G401.6 (cell line): Measurements from ENCODE around the gene ZNF277.
"Not testable (repeated sequence)": the region's sequence is repeated elsewhere in the genome, so short reads cannot be mapped to it uniquely, and the experiment has no call there.

Experiments
- FAIRE-seq: peaks from 2 replicates; lab custom pipeline; 2012; peaks lifted over from hg19 to GRCh38; lab: Jason Lieb, UNC

Gene ZNF277

DNA sequence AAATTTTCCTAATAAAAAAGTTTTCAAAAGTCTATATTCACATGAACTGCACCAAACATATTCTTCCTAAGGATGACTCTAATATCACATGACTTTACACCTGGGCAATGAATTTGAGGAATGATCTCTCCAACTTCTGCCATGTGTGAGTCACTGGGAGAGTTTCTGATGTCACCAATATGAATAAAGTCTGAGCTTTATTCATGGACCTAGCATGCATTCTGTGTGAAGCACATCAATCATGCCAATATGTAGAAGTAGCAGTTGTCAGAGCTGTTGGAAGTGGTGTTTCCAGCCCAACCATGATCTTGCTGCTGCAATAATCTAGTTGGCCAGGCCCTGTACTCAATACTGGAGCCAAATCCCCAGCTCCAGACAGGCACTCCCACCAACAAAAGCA, 152.0 kb downstream of the ZNF277 start:
- FAIRE-seq = no peak

DNA sequence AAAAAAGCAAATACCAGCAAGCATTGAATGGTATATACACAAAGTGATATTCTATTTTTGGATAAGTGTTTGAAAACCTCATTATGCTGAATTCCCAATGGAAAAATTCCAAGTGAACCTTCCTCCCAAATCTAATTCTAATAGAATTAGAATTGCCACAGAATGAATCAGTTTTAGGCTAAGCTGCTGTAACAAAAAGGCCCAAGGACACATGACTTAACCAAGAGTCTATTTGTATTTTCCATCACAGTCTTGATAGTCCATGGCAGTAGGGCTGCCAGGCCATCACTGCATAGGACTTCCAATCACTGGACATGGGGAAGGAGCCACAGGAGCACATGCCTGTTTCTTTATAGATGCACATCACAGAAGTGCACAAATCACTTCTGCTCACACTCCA, 152.6 kb downstream of the ZNF277 start:
- no peak for FAIRE-seq

DNA sequence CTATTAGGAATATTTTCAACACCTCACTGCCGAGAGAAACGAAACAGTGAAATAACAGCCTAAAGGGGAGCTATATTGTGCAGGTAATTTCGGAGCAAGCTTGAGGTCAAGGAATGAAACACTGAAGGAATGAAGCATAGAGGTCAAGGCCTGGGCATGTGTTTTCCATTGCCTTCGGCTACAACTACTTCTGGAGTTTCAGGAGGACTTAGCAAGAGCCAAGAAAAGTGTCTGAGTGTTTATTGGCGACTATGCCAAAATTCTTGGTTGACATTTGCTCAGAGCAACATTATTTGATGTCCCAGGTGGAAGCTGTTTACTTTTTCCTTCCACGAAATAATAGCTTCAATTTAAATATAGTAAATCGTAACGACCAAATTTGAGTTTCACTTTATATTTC, 154.2 kb downstream of the ZNF277 start:
- FAIRE-seq = no peak

- FAIRE-seq = no peak
Observed at GRCh38 chr7:112361154-112361553, 154.7 kb downstream of the ZNF277 start.

DNA sequence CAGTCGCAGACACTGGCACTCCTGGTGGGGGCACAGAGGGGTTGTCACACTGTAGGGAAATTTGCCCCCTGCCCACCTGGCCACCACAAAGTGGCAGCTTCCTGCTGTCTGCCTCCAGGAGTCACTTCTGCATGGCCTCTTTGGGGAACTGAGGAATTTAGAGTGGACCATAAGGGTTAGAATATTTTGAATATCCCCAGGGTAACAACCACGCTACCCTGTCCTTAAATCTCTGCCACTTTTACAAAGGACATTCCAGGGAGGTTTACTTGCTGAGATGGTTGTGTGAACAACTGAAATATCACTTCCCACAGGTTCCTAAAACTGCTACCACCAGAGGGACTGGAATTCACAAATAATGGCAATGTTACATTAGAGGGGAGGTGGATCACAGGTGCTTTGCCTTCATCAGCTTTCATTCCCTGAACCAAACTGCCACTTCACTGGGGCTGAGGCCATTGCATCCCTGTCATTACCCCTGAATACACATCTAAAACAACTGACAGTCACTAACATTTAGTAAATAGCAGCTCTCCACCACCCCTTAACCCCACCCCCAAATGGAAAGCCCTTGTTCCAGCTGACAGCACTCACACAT, 155.7 kb downstream of the ZNF277 start:
- FAIRE-seq = no peak

- FAIRE-seq = no peak
Observed at GRCh38 chr7:112362731-112363131, 156.2 kb downstream of the ZNF277 start.

- no peak for FAIRE-seq
Observed at GRCh38 chr7:112364388-112364787, 157.9 kb downstream of the ZNF277 start.

- FAIRE-seq = no peak
Observed at GRCh38 chr7:112365551-112365950, 159.1 kb downstream of the ZNF277 start.

DNA sequence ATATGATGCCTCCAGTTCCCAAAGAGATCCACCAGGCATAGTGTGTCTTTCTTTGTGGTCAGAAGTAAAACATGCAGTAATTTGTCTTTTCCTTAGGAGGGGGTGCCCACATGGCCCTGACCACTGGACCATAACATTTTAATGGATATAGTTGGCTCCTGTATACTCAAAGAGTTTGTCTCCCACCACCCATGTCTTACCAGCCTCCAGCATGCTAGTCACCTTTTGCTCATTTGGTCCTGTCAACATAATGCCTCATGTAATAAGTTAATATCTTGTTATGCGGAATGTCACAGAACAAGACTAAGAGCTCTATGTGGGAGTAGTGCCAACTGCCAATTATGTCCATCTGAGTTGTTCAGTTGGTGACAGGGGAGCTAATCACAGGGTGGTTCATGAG, 160.4 kb downstream of the ZNF277 start:
- no peak for FAIRE-seq

DNA sequence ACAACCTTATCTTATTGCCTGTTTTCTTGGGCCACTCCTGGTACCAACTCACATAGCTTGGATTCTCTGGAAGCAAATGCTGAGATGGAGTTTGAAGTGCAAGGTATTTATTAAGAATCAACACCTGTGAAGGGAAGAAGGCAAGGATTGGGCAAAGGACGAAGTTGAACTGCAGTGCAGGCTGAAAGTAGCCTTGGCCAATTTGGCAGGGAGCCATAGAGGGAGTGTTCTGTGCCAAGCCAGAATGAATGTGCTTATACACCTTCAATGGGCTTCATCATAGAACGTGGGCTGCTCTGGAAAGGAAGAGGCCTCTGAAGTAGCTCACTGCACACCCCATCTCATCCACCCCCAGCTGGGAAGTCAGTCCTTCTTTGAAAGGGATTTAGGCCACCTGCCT, 163.9 kb downstream of the ZNF277 start:
- FAIRE-seq = no peak

GRCh38 chr7:112371701-112372100, 165.2 kb downstream of the ZNF277 start:
- FAIRE-seq = no peak

GRCh38 chr7:112372101-112372500, 165.6 kb downstream of the ZNF277 start:
- FAIRE-seq = no peak

DNA sequence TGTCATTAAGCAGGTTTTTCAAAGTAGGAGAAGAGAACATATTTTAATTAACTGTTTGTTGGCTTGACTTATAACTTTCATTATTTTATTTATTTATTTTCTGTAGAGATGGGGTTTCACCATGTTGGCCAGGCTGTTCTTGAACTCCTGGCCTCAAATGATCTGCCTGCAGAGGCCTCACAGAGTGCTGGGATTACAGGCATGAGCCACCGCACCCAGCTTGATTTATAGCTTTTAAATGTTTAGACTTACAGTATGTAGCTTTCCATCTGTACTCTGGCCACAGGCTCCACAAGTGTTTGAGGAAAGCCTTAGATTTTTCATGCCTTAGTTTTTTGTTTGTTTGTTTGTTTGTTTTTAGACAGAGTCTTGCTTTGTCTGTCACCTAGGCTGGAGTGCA, 171.1 kb downstream of the ZNF277 start:
- no peak for FAIRE-seq

DNA sequence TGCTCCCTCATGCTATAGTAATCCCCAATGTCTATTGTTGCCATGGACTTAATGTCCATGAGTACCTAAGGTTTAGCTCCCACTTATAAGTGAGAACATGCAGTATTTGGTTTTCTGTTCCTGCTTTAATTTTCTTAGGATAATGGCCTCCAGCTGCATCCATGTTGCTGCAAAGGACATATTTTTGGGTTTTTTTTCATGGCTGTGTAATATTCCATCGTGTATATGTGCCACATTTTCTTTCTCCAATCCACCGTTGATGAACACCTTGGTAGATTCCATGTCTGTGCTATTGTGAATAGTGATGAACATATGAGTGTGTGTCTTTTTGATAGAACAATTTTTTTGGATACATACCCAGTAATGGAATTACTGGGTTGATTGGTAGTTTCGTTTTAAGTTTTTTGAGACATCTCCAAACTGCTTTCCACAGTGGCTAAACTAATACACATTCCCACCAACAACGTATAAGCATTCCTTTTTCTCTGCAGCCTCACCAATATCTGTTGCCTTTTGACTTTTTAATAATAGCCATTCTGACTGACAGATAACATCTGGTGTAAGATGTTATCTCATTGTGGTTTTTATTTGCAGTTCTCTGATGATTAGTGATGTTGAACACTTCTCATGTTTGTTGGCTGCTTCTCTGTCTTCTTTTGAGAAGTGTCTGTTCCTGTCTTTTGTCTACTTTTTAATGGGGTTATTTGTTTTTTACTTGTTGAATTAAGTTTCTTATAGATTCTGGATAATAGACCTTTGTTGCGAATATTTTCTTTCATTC, 175.0 kb downstream of the ZNF277 start:
- FAIRE-seq = no peak

- FAIRE-seq = no peak
Observed at GRCh38 chr7:112383671-112384417, 177.3 kb downstream of the ZNF277 start.

- no peak for FAIRE-seq
Observed at GRCh38 chr7:112385516-112385915, 179.0 kb downstream of the ZNF277 start.

DNA sequence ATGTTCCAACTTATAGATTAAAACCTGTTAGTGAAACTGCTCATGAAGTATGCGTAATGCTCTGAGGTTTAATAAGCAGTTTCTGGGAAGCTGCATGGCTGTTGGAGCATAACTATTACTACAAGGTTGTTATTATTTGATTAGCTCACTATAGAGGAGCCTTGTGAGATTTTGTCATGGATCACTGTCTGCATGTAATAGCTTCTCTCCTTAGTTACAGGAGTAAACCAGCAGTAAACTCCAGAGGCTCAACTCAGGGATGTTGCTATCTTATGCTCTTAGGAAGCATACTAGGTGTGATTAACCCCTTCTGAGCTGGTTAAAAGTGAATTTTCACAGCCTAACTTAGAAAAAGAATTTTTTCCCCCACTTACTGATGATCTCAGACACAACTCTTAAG, 180.1 kb downstream of the ZNF277 start:
- no peak for FAIRE-seq

DNA sequence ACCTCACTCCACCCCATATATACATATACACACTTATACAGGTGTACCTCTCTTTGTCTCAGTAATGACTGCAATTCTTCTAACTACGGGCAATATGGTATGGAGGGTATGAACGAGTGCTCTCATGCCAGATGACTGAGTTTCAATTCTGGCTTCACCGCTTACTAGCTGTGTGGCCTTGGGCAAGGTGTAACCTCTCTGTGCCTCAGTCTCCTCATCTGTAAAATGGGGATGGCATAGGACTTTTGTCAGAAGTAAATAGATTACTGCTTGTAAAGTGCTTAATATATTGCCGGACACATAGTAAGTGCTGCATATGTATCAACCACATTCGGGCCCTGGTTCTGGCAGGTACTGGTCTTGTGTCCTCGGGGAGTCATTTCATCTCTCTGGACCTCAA, 183.7 kb downstream of the ZNF277 start:
- no peak for FAIRE-seq

DNA sequence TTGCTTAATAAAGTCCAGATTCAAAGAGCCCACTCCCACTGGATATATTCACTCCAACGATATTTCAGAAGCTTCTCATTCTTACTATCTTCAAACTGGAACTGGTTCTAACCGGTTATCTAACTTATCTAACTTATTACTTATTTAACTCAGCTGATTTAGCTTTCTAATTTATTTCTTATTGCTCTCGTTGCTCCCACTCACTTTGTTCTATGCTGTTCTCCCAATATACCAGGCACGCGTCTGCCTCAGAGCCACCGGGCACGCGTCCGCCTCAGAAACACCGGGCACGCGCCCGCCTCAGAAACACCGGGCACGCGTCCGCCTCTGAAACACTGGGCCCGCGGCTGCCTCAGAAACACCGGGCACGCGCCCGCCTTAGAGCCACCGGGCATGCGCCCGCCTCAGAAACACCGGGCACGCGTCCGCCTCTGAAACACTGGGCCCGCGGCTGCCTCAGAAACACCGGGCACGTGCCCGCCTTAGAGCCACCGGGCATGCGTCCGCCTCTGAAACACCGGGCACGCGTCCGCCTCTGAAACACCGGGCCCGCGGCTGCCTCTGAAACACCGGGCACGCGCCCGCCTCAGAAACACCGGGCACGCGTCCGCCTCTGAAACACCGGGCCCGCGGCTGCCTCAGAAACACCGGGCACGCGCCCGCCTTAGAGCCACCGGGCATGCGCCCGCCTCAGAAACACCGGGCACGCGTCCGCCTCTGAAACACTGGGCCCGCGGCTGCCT, 184.8 kb downstream of the ZNF277 start:
- FAIRE-seq = not testable (repeated sequence)

- FAIRE-seq = not testable (repeated sequence)
Observed at GRCh38 chr7:112391841-112392286, 185.4 kb downstream of the ZNF277 start.
